Measurements from ENCODE around the gene CTTN. TPM values are rescaled to one million over a fixed set of nuclear protein-coding genes. Genes with fewer than 3 reads are reported as not detected.

The CTTN gene
- total and polyA plus RNA-seq, 2 of the 13 experiments (the other 11 are each of a cell fraction or from before 2014, with no cell fraction given): 84.4 to 114 TPM

DNA sequence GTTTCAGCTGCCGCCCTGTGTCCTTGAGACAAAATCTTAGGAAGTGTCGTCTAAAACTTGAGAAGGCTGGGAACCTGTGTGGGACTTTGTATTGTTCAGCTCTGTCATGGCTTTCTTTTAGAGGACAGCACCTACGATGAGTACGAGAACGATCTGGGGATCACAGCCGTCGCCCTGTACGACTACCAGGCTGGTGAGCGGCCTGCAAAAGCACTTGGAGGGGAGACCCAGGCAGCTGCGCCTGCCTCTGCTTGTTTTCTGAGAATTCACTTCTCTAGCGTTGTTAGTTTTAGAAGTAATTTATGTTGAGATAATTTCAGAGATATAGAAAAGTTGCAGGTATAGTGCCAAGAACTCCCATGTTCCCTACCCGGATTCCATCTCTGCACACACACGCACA, 35.2 kb downstream of the CTTN start:
- DNase-seq (ENCODE audit: low spot score) (no peak), FAIRE-seq (no peak), ATAC-seq (no peak)
- in situ Hi-C loops (cut with HindIII; ENCODE audit: extremely low pct_ligation_motif_present, low pct_unique_long_range_greater_than_20kb) (no loop called here), intact Hi-C loops (cut with micrococcal nuclease; ENCODE audit: unreplicated experiment) (no loop called here)
- WGBS (ENCODE audit: low lambda C conversion rate): 89% methylated on average over 13 of the region's 13 CpGs
- Histone ChIP-seq H3K36me3 (replicated peaks in 1 of 2; ENCODE audit: control insufficient read depth in 1 of 2, insufficient read depth in 2 of 2, low read length in 2 of 2) (peaks cover 62 to 89% of the 10 kb centered on the region in 2 experiments; a peak in 4 of 5 replicates), H3K27me3 (ENCODE audit: control insufficient read depth in 1 of 2, insufficient read depth in 2 of 2, low read length in 2 of 2) (no peaks in the 10 kb centered on the region; a peak in 1 of 5 replicates), H3K27ac (ENCODE audit: extremely low read length, insufficient read depth, low read length) (no peak overlapping the region), H3K4me3 (replicated peaks in 1 of 3; ENCODE audit: insufficient read depth in 1 of 3, low read depth in 2 of 3, low read length in 3 of 3) (no peak overlapping the region), H4K20me1 (ENCODE audit: insufficient read depth, low read length) (peaks cover 4% of the 10 kb centered on the region; the same call in 1 of the 2 replicates), H3K79me2 (ENCODE audit: insufficient read depth, low read length) (no peaks in the 10 kb centered on the region), H3K4me2 (ENCODE audit: low read depth, low read length) (no peak overlapping the region), H3K9ac (ENCODE audit: insufficient read depth, low read depth, low read length) (no peak overlapping the region), H3K4me1 (ENCODE audit: insufficient read depth, low read length) (no peaks in the 10 kb centered on the region), H3K9me3 (ENCODE audit: low read length) (no peaks in the 10 kb centered on the region), H2AFZ (ENCODE audit: low read length) (no peak overlapping the region)
- CTCF ChIA-PET (ENCODE audit: low intra/inter-chr PET ratio, low total read pairs): no interaction called here
- POLR2A ChIA-PET: no interaction called here
- no TSS peak for BruUV-seq (replicated peaks)
- TF ChIP-seq BRD4 (CRISPR knock-in tag; IDR thresholded peaks at IDR 0.05) (no peak), XRCC5 (optimal IDR thresholded peaks at IDR 0.05; ENCODE audit: low read length) (no peak), JDP2 (CRISPR knock-in tag; IDR thresholded peaks at IDR 0.05; ENCODE audit: borderline replicate concordance) (no peak), GRHL1 (CRISPR knock-in tag; conservative IDR thresholded peaks at IDR 0.05) (no peak), ZNF407 (CRISPR knock-in tag; IDR thresholded peaks at IDR 0.05; ENCODE audit: not compliant biosample characterization) (no peak), KLF6 (CRISPR knock-in tag; IDR thresholded peaks at IDR 0.05) (no peak), SRSF1 (optimal IDR thresholded peaks at IDR 0.05; ENCODE audit: low read depth, low read length) (no peak), MIER2 (CRISPR knock-in tag; IDR thresholded peaks at IDR 0.05) (no peak), ZNF724P (CRISPR knock-in tag; IDR thresholded peaks at IDR 0.05; ENCODE audit: borderline replicate concordance) (no peak), KLF15 (CRISPR knock-in tag; IDR thresholded peaks at IDR 0.05; ENCODE audit: borderline replicate concordance) (no peak)
- TF ChIP-seq, protein P1, sequence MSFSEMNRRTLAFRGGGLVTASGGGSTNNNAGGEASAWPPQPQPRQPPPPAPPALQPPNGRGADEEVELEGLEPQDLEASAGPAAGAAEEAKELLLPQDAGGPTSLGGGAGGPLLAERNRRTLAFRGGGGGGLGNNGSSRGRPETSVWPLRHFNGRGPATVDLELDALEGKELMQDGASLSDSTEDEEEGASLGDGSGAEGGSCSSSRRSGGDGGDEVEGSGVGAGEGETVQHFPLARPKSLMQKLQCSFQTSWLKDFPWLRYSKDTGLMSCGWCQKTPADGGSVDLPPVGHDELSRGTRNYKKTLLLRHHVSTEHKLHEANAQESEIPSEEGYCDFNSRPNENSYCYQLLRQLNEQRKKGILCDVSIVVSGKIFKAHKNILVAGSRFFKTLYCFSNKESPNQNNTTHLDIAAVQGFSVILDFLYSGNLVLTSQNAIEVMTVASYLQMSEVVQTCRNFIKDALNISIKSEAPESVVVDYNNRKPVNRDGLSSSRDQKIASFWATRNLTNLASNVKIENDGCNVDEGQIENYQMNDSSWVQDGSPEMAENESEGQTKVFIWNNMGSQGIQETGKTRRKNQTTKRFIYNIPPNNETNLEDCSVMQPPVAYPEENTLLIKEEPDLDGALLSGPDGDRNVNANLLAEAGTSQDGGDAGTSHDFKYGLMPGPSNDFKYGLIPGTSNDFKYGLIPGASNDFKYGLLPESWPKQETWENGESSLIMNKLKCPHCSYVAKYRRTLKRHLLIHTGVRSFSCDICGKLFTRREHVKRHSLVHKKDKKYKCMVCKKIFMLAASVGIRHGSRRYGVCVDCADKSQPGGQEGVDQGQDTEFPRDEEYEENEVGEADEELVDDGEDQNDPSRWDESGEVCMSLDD (CRISPR knock-in tag; IDR thresholded peaks at IDR 0.05; ENCODE audit: borderline replicate concordance): no peak

Measured in HepG2 (cell line).